GM23248 (cell line): Measurements from ENCODE around the gene TSPOAP1. TPM values are rescaled to one million over a fixed set of nuclear protein-coding genes. Genes with fewer than 3 reads are reported as not detected.

Experiments used
- DNase-seq: peaks from one replicate; pipeline ENCODE4 v3.0.0-alpha.2; 2015
- H2AFZ ChIP-seq: fragments of 200-600 bp; sonication (generic); 2 replicates; pipeline ENCODE4 v1.6.1; 2016; ENCODE audit warnings: antibody characterized with exemption
- H3F3A ChIP-seq: fragments of 200-600 bp; sonication (generic); 2 replicates; pipeline ENCODE4 v1.6.1; 2016; ENCODE audit warnings: mild to moderate bottlenecking, antibody characterized with exemption, mixed run types; ENCODE audit not compliant: insufficient read depth
- H3K27ac ChIP-seq: fragments of 200-600 bp; sonication (generic); 2 replicates; pipeline ENCODE4 v1.5.1; 2016; ENCODE audit warnings: mild to moderate bottlenecking
- H3K27me3 ChIP-seq: fragments of 200-600 bp; sonication (generic); replicated peaks from 2 replicates; pipeline ENCODE4 v1.6.1; 2016; ENCODE audit warnings: mild to moderate bottlenecking; ENCODE audit not compliant: insufficient read depth
- H3K36me3 ChIP-seq: fragments of 200-600 bp; sonication (generic); 2 replicates; pipeline ENCODE4 v1.6.1; 2016; ENCODE audit warnings: low read depth, mild to moderate bottlenecking
- H3K4me1 ChIP-seq: fragments of 200-600 bp; sonication (generic); 2 replicates; pipeline ENCODE4 v1.6.1; 2016; ENCODE audit warnings: mild to moderate bottlenecking; ENCODE audit not compliant: insufficient read depth
- H3K4me2 ChIP-seq: fragments of 200-600 bp; sonication (generic); one replicate; pipeline ENCODE4 v1.6.1; 2016; ENCODE audit warnings: mild to moderate bottlenecking; ENCODE audit not compliant: unreplicated experiment
- H3K4me3 ChIP-seq: fragments of 200-600 bp; sonication (generic); 2 replicates; pipeline ENCODE4 v1.5.1; 2016; ENCODE audit warnings: mild to moderate bottlenecking
- H3K79me2 ChIP-seq: fragments of 200-600 bp; sonication (generic); 2 replicates; pipeline ENCODE4 v1.6.1; 2016; ENCODE audit warnings: mild to moderate bottlenecking; ENCODE audit not compliant: insufficient read depth
- H3K9ac ChIP-seq: fragments of 200-600 bp; sonication (generic); 2 replicates; pipeline ENCODE4 v1.6.1; 2016; ENCODE audit warnings: mild to moderate bottlenecking
- H3K9me2 ChIP-seq: fragments of 200-600 bp; sonication (generic); 2 replicates; pipeline ENCODE4 v1.6.1; 2016; ENCODE audit warnings: mixed run types, mild to moderate bottlenecking, moderate library complexity; ENCODE audit not compliant: insufficient read depth
- H3K9me3 ChIP-seq: fragments of 200-600 bp; sonication (generic); one replicate; pipeline ENCODE4 v1.6.1; 2017; ENCODE audit warnings: low read depth
- H4K20me1 ChIP-seq: fragments of 200-600 bp; sonication (generic); 2 replicates; pipeline ENCODE4 v1.6.0; 2016; ENCODE audit not compliant: insufficient read depth
- EZH2 ChIP-seq: fragments of 200-600 bp; sonication (generic); IDR thresholded peaks from 2 replicates; pipeline ENCODE4 v1.6.1; 2018; ENCODE audit warnings: antibody characterized with exemption, mild to moderate bottlenecking; ENCODE audit not compliant: insufficient read depth, poor library complexity, severe bottlenecking
- EZH2phosphoT487 ChIP-seq: fragments of 200-600 bp; sonication (generic); IDR thresholded peaks from 2 replicates; pipeline ENCODE4 v1.6.1; 2018; ENCODE audit warnings: antibody characterized with exemption, moderate library complexity, mild to moderate bottlenecking, low read depth; ENCODE audit not compliant: insufficient read depth
- WGBS, 2 experiments: methylation state at CpG; one replicate each; pipeline ENCODE4 v1.1.6; 2015 to 2017; ENCODE audit warnings: low lambda C conversion rate in 2 of 2, low coverage in 1 of 2; ENCODE audit errors: missing lambda C conversion rate in 2 of 2; 5-methylcytosine and 5-hydroxymethylcytosine counted together
- in situ Hi-C: fragments of 300-500 bp; cut with MboI; formaldehyde crosslinking; loops from 2 replicates; pipeline ENCODE4 v1.15.0; 2020
- polyA plus RNA-seq: library from polyadenylated mRNA; unstranded; fragments of >200 nt; fragmentation: Nextera tagmentation; extraction: Ambion mirVana; gene quantifications from 2 replicates; pipeline ENCODE4 v1.2.1, GENCODE V29; 2016
- total RNA-seq: library from RNA; depleted of rRNA; stranded (reverse); fragments of >200 nt; shearing (Covaris generic); gene quantifications from 2 replicates; pipeline ENCODE4 v1.2.3, GENCODE V29; 2014

The TSPOAP1 gene
- total and polyA plus RNA-seq, 2 experiments from 2014 or later = 0.76 to 1.0 TPM

DNA sequence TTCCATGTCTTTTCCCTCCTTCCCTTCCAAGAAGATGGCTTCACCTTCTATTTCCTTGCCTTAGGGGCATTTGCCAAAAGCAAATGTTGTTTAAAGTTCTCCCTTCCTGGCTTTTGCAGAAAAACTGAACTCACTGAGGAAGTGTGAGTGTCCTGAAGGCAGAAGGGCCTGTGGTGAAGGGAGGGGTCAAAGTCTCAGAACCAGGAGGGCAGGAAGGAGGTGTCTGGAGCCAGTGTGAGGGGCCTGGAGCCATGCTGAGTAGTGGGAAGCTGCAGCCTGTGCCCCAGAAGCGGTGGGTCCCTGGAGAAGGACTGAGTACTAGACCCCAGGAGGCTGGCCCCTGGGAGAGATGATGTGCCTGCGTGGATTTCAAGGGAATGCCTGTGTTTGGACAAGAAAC is 47.2 kb upstream of the TSPOAP1 start:
- Histone ChIP-seq H3F3A (no peaks in the 10 kb centered on the region), H3K79me2 (no peaks in the 10 kb centered on the region), H3K4me1 (no peaks in the 10 kb centered on the region), H3K9me2 (no peaks in the 10 kb centered on the region), H3K36me3 (no peaks in the 10 kb centered on the region), H2AFZ (no peak overlapping the region), H3K4me2 (no peak overlapping the region), H3K27me3 (no peaks in the 10 kb centered on the region; the same call in none of the 2 replicates), H3K9ac (no peak overlapping the region), H3K9me3 (no peaks in the 10 kb centered on the region), H3K27ac (no peak overlapping the region), H4K20me1 (no peaks in the 10 kb centered on the region), H3K4me3 (no peak overlapping the region)
- in situ Hi-C loops = no loop called here
- 17 to 19% methylated on average over 2 of the region's 2 CpGs for WGBS, 2 experiments
- no peak for TF ChIP-seq EZH2
- no peak for TF ChIP-seq EZH2phosphoT487
- no peak for DNase-seq

DNA sequence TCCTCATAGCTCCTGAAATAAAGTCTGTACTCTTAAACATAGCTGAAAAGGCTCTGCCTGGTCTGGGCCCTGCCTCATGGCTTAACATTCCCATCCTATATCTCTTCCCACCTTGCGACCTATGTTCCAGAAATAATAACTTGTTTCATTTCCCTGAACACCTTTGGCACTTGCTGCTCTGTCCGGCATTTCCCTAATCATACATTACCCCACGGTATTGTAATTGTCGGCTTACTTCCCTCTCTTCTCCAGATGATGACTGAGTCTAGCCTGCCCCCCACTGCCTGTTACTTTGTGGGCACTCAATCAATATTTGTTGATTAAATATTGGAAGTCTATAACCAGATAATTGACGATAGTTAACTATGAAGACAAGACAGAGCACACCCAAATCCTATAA is 46.7 kb upstream of the TSPOAP1 start:
- TF ChIP-seq EZH2phosphoT487 (no peak), EZH2 (no peak)
- Histone ChIP-seq H3K27me3 (no peaks in the 10 kb centered on the region; the same call in none of the 2 replicates), H3K36me3 (no peaks in the 10 kb centered on the region), H3K4me2 (no peak overlapping the region), H3K27ac (no peak overlapping the region), H3K4me1 (no peaks in the 10 kb centered on the region), H4K20me1 (no peaks in the 10 kb centered on the region), H3K4me3 (no peak overlapping the region), H3K9me2 (no peaks in the 10 kb centered on the region), H3F3A (no peaks in the 10 kb centered on the region), H2AFZ (no peak overlapping the region), H3K9me3 (no peaks in the 10 kb centered on the region), H3K9ac (no peak overlapping the region), H3K79me2 (no peaks in the 10 kb centered on the region)
- 59 to 61% methylated on average over 5 of the region's 5 CpGs for WGBS, 2 experiments
- in situ Hi-C loops = no loop called here
- no peak for DNase-seq

DNA sequence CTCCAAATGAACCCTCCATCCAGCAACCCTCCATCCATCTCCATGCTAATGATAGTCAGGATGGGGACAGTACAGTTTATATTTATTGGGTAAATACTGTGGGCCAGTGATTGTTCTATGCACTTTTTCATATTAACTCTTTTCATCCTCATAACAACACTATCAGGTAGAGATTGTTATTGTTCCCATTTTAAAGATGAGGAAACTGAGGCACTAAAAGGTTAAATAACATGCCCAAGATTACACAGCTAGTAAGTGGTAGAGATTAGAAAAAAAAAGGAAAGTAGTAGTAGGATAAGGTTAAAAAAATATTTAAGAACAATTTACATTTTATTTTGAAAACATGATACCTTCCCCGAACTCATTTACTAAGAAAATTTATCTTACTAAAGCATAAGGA is 45.3 kb upstream of the TSPOAP1 start:
- Histone ChIP-seq H3K27me3 (no peaks in the 10 kb centered on the region; the same call in 1 of the 2 replicates), H3K4me2 (no peak overlapping the region), H3K9me2 (no peaks in the 10 kb centered on the region), H3K27ac (no peak overlapping the region), H3K9ac (no peak overlapping the region), H3K4me1 (no peaks in the 10 kb centered on the region), H3K9me3 (no peaks in the 10 kb centered on the region), H4K20me1 (no peaks in the 10 kb centered on the region), H2AFZ (no peak overlapping the region), H3K4me3 (no peak overlapping the region), H3K79me2 (no peaks in the 10 kb centered on the region), H3K36me3 (no peaks in the 10 kb centered on the region), H3F3A (no peaks in the 10 kb centered on the region)
- no peak for DNase-seq
- TF ChIP-seq EZH2 (no peak), EZH2phosphoT487 (no peak)
- in situ Hi-C loops = no loop called here
- 40 to 45% methylated on average over 1 of the region's 1 CpG for WGBS, 2 experiments

DNA sequence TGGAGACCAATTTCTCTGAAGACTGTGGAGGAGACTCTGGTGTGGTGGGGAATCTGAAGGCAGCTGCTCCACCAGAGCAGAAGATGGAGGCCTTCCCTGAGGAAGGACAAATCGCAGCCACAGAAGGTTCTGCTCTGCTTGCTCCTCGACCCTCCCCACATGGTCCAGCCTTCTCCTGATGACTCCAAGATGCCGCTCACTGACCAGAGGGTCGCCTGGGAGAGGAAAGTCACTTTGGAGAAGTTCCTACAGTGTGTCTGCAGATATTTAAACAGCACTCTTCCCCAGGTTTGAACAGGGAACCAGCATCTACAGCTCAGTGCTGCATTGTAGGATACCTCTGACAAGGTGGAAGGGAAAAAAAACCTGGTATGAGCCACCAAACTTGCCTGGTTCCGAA is 44.4 kb upstream of the TSPOAP1 start:
- Histone ChIP-seq H3K27me3 (no peaks in the 10 kb centered on the region; the same call in 1 of the 2 replicates), H3K9me2 (no peaks in the 10 kb centered on the region), H3K27ac (no peak overlapping the region), H3K4me3 (no peak overlapping the region), H3K36me3 (no peaks in the 10 kb centered on the region), H3K9me3 (no peaks in the 10 kb centered on the region), H3K9ac (no peak overlapping the region), H4K20me1 (no peaks in the 10 kb centered on the region), H3K79me2 (no peaks in the 10 kb centered on the region), H2AFZ (no peak overlapping the region), H3F3A (no peaks in the 10 kb centered on the region), H3K4me2 (no peak overlapping the region), H3K4me1 (no peaks in the 10 kb centered on the region)
- in situ Hi-C loops = no loop called here
- no peak for TF ChIP-seq EZH2phosphoT487
- no peak for TF ChIP-seq EZH2
- DNase-seq = no peak
- WGBS, 2 experiments = 25 to 28% methylated on average over 5 of the region's 5 CpGs

DNA sequence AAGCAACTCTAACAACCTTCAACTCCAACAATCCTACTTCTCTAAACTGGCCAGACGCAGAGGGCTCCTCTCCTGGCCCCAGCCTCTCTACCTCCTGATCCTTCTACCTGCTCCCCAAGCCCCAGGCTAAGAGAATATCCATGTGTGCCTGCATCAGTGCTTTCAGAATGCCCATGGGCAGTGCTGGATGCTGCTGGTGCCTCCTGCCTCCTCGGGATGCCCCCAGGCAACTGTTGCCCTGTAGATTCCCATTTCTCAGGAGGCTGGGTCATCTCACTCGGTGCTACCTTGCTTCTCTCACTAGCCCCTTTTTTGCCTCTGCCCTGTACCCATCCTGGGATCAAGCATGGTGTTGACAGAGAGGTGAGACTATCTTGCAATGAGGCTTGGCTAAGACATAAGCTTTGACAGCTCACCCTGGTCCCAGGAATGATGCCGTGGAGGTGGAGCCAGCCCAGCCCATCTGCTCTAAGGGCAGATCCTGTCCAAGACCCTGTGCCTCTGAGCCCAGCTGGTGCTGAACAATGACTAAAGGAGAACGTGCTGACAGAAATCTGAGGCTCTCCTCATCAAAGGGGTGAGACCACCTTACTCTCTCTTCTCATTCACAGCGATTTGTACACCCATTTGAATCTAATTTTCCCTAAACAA is 42.8 kb upstream of the TSPOAP1 start:
- Histone ChIP-seq H3K79me2 (no peaks in the 10 kb centered on the region), H3K9ac (no peak overlapping the region), H3K27me3 (no peaks in the 10 kb centered on the region; the same call in 1 of the 2 replicates), H4K20me1 (no peaks in the 10 kb centered on the region), H3K4me1 (no peaks in the 10 kb centered on the region), H3K4me2 (no peak overlapping the region), H3K36me3 (no peaks in the 10 kb centered on the region), H2AFZ (no peak overlapping the region), H3K9me2 (no peaks in the 10 kb centered on the region), H3F3A (no peaks in the 10 kb centered on the region), H3K27ac (no peak overlapping the region), H3K4me3 (no peak overlapping the region), H3K9me3 (no peaks in the 10 kb centered on the region)
- no peak for DNase-seq
- no peak for TF ChIP-seq EZH2
- no peak for TF ChIP-seq EZH2phosphoT487
- 26 to 27% methylated on average over 6 of the region's 6 CpGs for WGBS, 2 experiments
- in situ Hi-C loops = no loop called here
